GM12878 (cell line): Measurements from ENCODE around the gene ERLEC1. TPM values are rescaled to one million over a fixed set of nuclear protein-coding genes. Genes with fewer than 3 reads are reported as not detected.

Source experiments
- ATAC-seq: fragments of 200-7000 bp; cut with Tn5 transposase; 3 replicates; pipeline ENCODE4 v1.9.1; 2020; ENCODE audit warnings: mild to moderate bottlenecking, moderate library complexity
- BruUV-seq: library from RNA; stranded (reverse); fragments of 400-500 nt; replicated peaks from 2 replicates; lab custom pipeline; 2021; lab: Mats Ljungman, UMichigan
- CTCF ChIA-PET: fragments of 300-600 bp; sonication (Branson Sonifier 250); formaldehyde crosslinking; extraction: SDS; loops from one replicate; lab custom pipeline; 2021; ENCODE audit warnings: inconsistent platforms; lab: Yijun Ruan, JAX
- POLR2A ChIA-PET: fragments of 350-600 bp; formaldehyde crosslinking; extraction: SDS; loops from one replicate; lab custom pipeline; 2021; ENCODE audit warnings: inconsistent platforms; lab: Charles Lee
- RAD21 ChIA-PET: fragments of 300-600 bp; sonication (Branson Sonifier 250); formaldehyde crosslinking; loops from one replicate; lab custom pipeline; 2023; ENCODE audit warnings: antibody characterized with exemption; ENCODE audit not compliant: unreplicated experiment; lab: Charles Lee
- SMC1A ChIA-PET: fragments of 300-600 bp; sonication (Branson Sonifier 250); formaldehyde crosslinking; loops from one replicate; lab custom pipeline; 2023; ENCODE audit not compliant: unreplicated experiment, uncharacterized antibody; lab: Charles Lee
- DNase-seq: peaks from one replicate; pipeline ENCODE4 v3.0.0-alpha.2; 2011; ENCODE audit warnings: low read depth, low spot score
- FAIRE-seq: peaks from 3 replicates; lab custom pipeline; 2011; peaks lifted over from hg19 to GRCh38; lab: Jason Lieb, UNC
- H2AFZ ChIP-seq: 2 replicates; pipeline ENCODE4 v1.6.0; 2011; ENCODE audit warnings: low read depth, low read length, control low read depth; ENCODE audit not compliant: control insufficient read depth
- H3K27ac ChIP-seq: 2 replicates; pipeline ENCODE4 v1.5.1; 2011; ENCODE audit warnings: control low read depth; ENCODE audit not compliant: control insufficient read depth, insufficient read depth
- H3K27me3 ChIP-seq, 2 experiments: replicated peaks in 1 of 2; 2 replicates each; pipeline versions ENCODE4 v1.6.0 to v1.6.1; 2011; ENCODE audit warnings: low read length in 1 of 2; ENCODE audit not compliant: control insufficient read depth in 2 of 2, insufficient read depth in 2 of 2
- H3K36me3 ChIP-seq, 2 experiments: 2 replicates each; pipeline ENCODE4 v1.5.1; 2011; ENCODE audit warnings: low read length in 1 of 2; ENCODE audit not compliant: control insufficient read depth in 2 of 2, insufficient read depth in 2 of 2
- H3K4me1 ChIP-seq: 2 replicates; pipeline ENCODE4 v1.6.1; 2011; ENCODE audit warnings: mild to moderate bottlenecking, low read length, moderate library complexity, mixed read lengths; ENCODE audit not compliant: control insufficient read depth, insufficient read depth
- H3K4me2 ChIP-seq: 2 replicates; pipeline ENCODE4 v1.6.0; 2011; ENCODE audit warnings: control low read depth; ENCODE audit not compliant: control insufficient read depth, insufficient read depth
- H3K4me3 ChIP-seq: fragments of 200-600 bp; sonication (generic); 2 replicates; pipeline ENCODE4 v1.5.1; 2016
- H3K79me2 ChIP-seq: 2 replicates; pipeline ENCODE4 v1.6.0; 2011; ENCODE audit warnings: low read length; ENCODE audit not compliant: control insufficient read depth, insufficient read depth
- H3K9ac ChIP-seq: 2 replicates; pipeline ENCODE4 v1.8.0; 2011; ENCODE audit warnings: low read length, control low read depth, mixed read lengths; ENCODE audit not compliant: control insufficient read depth, insufficient read depth
- H3K9me3 ChIP-seq: replicated peaks from 3 replicates; pipeline ENCODE4 v1.5.1; 2011; ENCODE audit warnings: mild to moderate bottlenecking, low read length; ENCODE audit not compliant: control insufficient read depth, insufficient read depth
- H4K20me1 ChIP-seq: 2 replicates; pipeline ENCODE4 v1.6.0; 2011; ENCODE audit not compliant: control insufficient read depth, insufficient read depth
- CBX5 ChIP-seq: sonication (generic); IDR thresholded peaks from 2 replicates; pipeline ENCODE4 v1.6.1; 2016; ENCODE audit warnings: low read depth, moderate library complexity, mild to moderate bottlenecking, inconsistent platforms
- HDGF ChIP-seq: fragments of 450-650 bp; IDR thresholded peaks from 2 replicates; pipeline ENCODE4 v1.6.1; 2016; ENCODE audit warnings: antibody characterized with exemption
- MTA2 ChIP-seq: fragments of 450-650 bp; IDR thresholded peaks from 2 replicates; pipeline ENCODE4 v1.6.1; 2016; ENCODE audit warnings: low read depth, mild to moderate bottlenecking, moderate library complexity
- NFYA ChIP-seq: IDR thresholded peaks from 2 replicates; pipeline ENCODE4 v1.6.1; 2011; ENCODE audit warnings: low read depth, mild to moderate bottlenecking, low read length, improper control_type of control experiment, borderline replicate concordance
- NR2C1 ChIP-seq: fragments of 450-650 bp; IDR thresholded peaks from 2 replicates; pipeline ENCODE4 v1.6.1; 2017; ENCODE audit warnings: antibody characterized with exemption, mild to moderate bottlenecking, moderate library complexity
- WGBS: methylation state at CpG from one replicate; pipeline ENCODE4 v1.1.6; 2016; ENCODE audit warnings: low lambda C conversion rate; ENCODE audit not compliant: insufficient replicate concordance, insufficient coverage; ENCODE audit errors: missing lambda C conversion rate; 5-methylcytosine and 5-hydroxymethylcytosine counted together
- in situ Hi-C: fragments of 300-500 bp; cut with MboI; formaldehyde crosslinking; loops from 9 replicates; pipeline ENCODE4 v1.14.3; 2018; ENCODE audit warnings: mixed read lengths
- intact Hi-C: fragments of 100-400 bp; cut with micrococcal nuclease; formaldehyde crosslinking; loops from one replicate; pipeline ENCODE4 v1.14.2; 2022; ENCODE audit not compliant: unreplicated experiment
- polyA plus RNA-seq, 11 experiments: library from polyadenylated mRNA; depleted of rRNA in 4 of 11; unstranded in 6 of 11; stranded (reverse) in 5 of 11; fragments of >200 nt; fragmentation: Nextera tagmentation in 4 of 11; fragmentation: Illumina TruSeq in 1 of 11; extraction: Ambion mirVana in 4 of 11; extraction: Trizol in 1 of 11; gene quantifications; 1 replicate in 1 of 11; 2 replicates in 10 of 11; pipeline versions ENCODE4 v1.2.1 to v1.2.3, GENCODE V29; 2011 to 2016; ENCODE audit warnings: inconsistent platforms in 2 of 11, missing spikeins in 2 of 11, low read depth in 1 of 11
- total RNA-seq, 4 experiments: library from RNA; depleted of rRNA in 3 of 4; stranded (reverse); fragments of >200 nt in 3 of 4; fragmentation: Illumina TruSeq in 1 of 4; extraction: Trizol in 1 of 4; gene quantifications; 2 replicates each; pipeline versions ENCODE4 v1.2.1 to v1.2.3, GENCODE V29; 2013 to 2021
- TF ChIP-seq, protein P1 (sequence below): fragments of 450-650 bp; IDR thresholded peaks from 2 replicates; pipeline ENCODE4 v1.6.1; 2017; ENCODE audit warnings: mild to moderate bottlenecking, low read depth, inconsistent platforms; ENCODE audit not compliant: poor library complexity, severe bottlenecking
- TF ChIP-seq, protein P2 (sequence below): IDR thresholded peaks from 2 replicates; pipeline ENCODE4 v1.6.1; 2012; ENCODE audit warnings: mild to moderate bottlenecking, low read depth, low read length
- TF ChIP-seq, protein P3 (sequence below): fragments of 450-650 bp; IDR thresholded peaks from 2 replicates; pipeline ENCODE4 v1.6.1; 2016; ENCODE audit warnings: mild to moderate bottlenecking

Gene ERLEC1
- total and polyA plus RNA-seq, 10 of the 15 experiments (the other 5 are each of a cell fraction or from before 2014, with no cell fraction given): 14.1 to 52.2 (median 30.0) TPM

DNA sequence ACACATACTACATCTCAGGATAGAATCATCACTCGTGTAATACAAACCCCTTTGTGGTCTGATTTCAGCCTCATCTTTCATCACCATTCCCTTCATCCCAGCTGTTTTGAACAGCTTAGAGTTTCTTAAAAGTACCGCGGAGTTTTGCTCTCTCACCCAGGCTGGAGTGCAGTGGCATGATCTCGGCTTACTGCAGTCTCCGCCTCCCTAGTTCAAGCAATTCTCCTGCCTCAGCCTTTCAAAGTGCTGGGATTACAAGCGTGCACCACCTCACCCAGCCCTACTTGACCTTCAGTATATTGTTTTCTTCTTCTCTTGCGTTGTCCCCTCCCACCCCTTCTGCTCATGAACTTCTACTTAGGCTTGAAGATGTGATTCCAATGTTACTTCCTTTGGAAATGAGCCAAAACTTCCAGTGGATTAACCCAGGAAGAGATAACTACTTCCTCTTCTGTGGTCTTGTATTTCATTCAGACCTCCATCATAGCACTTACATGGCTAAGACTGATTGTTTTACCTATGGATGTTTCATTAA lies 15.8 kb downstream of the ERLEC1 start:
- WGBS: 92% methylated on average over 7 of the region's 7 CpGs
- Histone ChIP-seq H2AFZ (no peak overlapping the region), H3K4me2 (no peak overlapping the region), H3K79me2 (no peaks in the 10 kb centered on the region), H3K27me3 (no peaks in the 10 kb centered on the region), H3K9me3 (no peaks in the 10 kb centered on the region), H3K9ac (no peak overlapping the region), H4K20me1 (no peaks in the 10 kb centered on the region), H3K27ac (no peak overlapping the region), H3K4me1 (no peaks in the 10 kb centered on the region), H3K36me3 (peaks cover 0 to 25% of the 10 kb centered on the region in 2 experiments; a peak in 3 of 4 replicates), H3K4me3 (no peak overlapping the region)
- in situ Hi-C loops (no loop called here), intact Hi-C loops (no loop called here)
- DNase-seq: no peak
- SMC1A ChIA-PET: no interaction called here
- BruUV-seq: no TSS peak
- no peak for FAIRE-seq
- ATAC-seq: no peak
- TF ChIP-seq, protein P1, sequence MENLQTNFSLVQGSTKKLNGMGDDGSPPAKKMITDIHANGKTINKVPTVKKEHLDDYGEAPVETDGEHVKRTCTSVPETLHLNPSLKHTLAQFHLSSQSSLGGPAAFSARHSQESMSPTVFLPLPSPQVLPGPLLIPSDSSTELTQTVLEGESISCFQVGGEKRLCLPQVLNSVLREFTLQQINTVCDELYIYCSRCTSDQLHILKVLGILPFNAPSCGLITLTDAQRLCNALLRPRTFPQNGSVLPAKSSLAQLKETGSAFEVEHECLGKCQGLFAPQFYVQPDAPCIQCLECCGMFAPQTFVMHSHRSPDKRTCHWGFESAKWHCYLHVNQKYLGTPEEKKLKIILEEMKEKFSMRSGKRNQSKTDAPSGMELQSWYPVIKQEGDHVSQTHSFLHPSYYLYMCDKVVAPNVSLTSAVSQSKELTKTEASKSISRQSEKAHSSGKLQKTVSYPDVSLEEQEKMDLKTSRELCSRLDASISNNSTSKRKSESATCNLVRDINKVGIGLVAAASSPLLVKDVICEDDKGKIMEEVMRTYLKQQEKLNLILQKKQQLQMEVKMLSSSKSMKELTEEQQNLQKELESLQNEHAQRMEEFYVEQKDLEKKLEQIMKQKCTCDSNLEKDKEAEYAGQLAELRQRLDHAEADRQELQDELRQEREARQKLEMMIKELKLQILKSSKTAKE: no peak
- TF ChIP-seq MTA2 (no peak), NR2C1 (no peak), HDGF (no peak), NFYA (no peak), CBX5 (no peak)
- TF ChIP-seq, protein P2, sequence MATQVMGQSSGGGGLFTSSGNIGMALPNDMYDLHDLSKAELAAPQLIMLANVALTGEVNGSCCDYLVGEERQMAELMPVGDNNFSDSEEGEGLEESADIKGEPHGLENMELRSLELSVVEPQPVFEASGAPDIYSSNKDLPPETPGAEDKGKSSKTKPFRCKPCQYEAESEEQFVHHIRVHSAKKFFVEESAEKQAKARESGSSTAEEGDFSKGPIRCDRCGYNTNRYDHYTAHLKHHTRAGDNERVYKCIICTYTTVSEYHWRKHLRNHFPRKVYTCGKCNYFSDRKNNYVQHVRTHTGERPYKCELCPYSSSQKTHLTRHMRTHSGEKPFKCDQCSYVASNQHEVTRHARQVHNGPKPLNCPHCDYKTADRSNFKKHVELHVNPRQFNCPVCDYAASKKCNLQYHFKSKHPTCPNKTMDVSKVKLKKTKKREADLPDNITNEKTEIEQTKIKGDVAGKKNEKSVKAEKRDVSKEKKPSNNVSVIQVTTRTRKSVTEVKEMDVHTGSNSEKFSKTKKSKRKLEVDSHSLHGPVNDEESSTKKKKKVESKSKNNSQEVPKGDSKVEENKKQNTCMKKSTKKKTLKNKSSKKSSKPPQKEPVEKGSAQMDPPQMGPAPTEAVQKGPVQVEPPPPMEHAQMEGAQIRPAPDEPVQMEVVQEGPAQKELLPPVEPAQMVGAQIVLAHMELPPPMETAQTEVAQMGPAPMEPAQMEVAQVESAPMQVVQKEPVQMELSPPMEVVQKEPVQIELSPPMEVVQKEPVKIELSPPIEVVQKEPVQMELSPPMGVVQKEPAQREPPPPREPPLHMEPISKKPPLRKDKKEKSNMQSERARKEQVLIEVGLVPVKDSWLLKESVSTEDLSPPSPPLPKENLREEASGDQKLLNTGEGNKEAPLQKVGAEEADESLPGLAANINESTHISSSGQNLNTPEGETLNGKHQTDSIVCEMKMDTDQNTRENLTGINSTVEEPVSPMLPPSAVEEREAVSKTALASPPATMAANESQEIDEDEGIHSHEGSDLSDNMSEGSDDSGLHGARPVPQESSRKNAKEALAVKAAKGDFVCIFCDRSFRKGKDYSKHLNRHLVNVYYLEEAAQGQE: no peak
- TF ChIP-seq, protein P3, sequence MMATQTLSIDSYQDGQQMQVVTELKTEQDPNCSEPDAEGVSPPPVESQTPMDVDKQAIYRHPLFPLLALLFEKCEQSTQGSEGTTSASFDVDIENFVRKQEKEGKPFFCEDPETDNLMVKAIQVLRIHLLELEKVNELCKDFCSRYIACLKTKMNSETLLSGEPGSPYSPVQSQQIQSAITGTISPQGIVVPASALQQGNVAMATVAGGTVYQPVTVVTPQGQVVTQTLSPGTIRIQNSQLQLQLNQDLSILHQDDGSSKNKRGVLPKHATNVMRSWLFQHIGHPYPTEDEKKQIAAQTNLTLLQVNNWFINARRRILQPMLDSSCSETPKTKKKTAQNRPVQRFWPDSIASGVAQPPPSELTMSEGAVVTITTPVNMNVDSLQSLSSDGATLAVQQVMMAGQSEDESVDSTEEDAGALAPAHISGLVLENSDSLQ: no peak
- CTCF ChIA-PET: no interaction called here
- POLR2A ChIA-PET: no interaction called here
- RAD21 ChIA-PET: no interaction called here
